GM12865 (cell line): ENCODE data around the gene FAM171A1.

Experiments used
- DNase-seq: peaks from one replicate; pipeline ENCODE4 v3.0.0; 2010; ENCODE audit warnings: low read depth
- H3K4me3 ChIP-seq: 2 replicates; pipeline ENCODE4 v1.5.1; 2011; ENCODE audit warnings: mild to moderate bottlenecking, low read depth, low read length, control low read depth
- TF ChIP-seq, protein P1 (sequence below): IDR thresholded peaks from 2 replicates; pipeline ENCODE4 v1.5.1; 2011; ENCODE audit warnings: low read length, control low read depth, low read depth, inconsistent platforms; ENCODE audit not compliant: insufficient read depth; ENCODE audit errors: missing control alignments

FAM171A1 gene

DNA sequence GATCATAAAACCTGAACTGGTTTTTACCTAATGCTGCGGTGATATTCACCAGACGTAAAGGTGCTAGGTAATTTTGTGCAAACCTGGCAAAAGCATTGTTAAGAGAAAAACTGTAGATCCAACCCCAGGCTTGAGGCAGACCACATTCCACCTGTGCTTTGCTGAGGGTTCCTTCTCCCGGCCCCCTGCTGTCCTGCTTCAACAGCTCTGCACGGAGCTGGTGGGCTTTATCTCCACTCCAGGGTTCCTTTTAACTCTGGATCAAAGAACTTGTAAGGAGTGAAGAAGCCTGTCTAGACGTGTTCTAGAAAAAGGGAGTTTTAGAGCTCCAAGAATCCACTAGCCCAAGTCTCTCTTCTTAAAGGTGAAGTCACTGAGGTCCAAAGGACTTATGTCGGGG lies 115.1 kb downstream of the FAM171A1 start:
- no peak overlapping the region for H3K4me3 ChIP-seq
- TF ChIP-seq, protein P1, sequence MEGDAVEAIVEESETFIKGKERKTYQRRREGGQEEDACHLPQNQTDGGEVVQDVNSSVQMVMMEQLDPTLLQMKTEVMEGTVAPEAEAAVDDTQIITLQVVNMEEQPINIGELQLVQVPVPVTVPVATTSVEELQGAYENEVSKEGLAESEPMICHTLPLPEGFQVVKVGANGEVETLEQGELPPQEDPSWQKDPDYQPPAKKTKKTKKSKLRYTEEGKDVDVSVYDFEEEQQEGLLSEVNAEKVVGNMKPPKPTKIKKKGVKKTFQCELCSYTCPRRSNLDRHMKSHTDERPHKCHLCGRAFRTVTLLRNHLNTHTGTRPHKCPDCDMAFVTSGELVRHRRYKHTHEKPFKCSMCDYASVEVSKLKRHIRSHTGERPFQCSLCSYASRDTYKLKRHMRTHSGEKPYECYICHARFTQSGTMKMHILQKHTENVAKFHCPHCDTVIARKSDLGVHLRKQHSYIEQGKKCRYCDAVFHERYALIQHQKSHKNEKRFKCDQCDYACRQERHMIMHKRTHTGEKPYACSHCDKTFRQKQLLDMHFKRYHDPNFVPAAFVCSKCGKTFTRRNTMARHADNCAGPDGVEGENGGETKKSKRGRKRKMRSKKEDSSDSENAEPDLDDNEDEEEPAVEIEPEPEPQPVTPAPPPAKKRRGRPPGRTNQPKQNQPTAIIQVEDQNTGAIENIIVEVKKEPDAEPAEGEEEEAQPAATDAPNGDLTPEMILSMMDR, result no peak
- DNase-seq, result no peak

DNA sequence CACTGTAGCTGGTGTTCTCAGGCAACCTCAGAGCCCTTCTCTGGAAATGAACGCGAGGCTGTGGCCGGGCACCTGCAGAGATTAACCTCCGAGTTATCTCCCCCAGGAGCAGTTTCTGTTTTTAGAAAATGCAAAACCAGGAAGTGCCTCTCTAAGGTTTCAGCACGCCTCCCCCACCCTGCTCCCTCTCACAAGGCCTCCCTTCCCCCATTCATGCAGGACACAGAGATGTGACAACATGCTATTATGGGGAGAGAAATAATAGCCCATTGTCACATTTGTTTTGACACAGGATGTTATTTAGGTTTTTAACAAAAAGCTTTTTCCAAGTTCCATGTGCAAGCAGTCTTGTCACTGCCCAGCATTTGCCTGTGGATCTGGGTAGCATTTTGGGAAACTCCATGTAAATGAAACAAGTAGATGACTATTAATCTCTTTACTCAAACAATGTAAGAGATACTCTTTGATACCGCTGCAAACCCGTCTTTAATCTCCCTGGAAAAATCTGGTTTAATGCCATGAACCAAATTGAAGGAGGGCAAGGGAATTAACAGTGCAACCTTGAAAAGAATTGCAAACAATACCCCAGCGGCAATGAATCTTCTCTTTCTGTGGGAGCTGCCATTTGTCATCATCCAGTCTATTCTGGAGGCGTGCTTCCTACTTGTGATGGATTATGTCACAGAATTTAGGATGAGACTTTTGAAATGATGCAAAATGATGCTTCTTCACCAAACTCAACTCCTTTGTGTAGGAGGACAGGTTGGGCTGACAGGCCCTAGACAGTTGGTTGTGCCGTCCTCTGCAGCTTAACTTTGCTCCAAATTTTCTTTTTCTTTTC lies 116.1 kb downstream of the FAM171A1 start:
- TF ChIP-seq, protein P1, result no peak
- DNase-seq, result peak; percentile 75
- peak overlapping the region; percentile 47 for H3K4me3 ChIP-seq

DNA sequence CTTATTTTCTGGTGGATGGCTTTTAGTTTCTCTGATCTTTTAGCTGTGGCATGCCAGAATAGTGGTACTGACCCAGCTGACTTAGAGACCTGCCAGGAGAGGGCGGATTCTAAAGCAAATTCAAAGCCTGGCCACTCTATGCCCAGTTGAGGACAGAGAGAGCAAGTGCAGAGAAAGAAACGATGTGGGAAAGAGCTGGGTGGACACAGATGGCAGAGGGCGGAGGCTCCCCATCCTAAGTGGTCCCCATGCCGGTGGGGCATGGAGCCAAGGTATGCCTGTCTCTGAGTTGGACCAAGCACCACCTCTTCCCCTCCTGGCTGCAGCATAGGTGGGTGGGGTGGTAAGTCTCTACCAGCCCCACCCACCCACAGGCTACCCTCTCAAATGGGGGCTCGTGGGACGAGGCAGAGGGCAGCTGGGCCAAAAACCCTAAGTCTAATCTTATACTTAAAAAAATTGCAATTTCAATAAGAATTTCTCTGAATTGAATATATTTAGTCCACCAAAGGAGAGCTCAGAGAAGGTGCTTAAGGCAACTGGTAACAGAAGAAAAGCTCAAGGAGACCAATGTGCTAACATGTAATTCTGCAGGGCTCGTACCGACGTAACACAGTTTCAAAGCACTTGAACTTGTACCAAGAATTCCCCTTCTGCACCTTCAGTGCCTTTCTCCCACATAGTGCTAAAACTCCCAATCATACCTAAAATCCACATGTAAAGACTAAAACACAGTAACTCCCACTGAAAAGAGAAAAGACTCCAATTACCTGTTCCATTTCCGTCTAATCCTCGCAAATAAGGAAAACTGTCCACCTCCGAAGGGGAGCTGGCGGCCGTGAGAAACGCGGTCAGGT lies 116.9 kb downstream of the FAM171A1 start:
- peak overlapping the region; percentile 47 for H3K4me3 ChIP-seq
- TF ChIP-seq, protein P1, result no peak
- DNase-seq, result peak; percentile 53

DNA sequence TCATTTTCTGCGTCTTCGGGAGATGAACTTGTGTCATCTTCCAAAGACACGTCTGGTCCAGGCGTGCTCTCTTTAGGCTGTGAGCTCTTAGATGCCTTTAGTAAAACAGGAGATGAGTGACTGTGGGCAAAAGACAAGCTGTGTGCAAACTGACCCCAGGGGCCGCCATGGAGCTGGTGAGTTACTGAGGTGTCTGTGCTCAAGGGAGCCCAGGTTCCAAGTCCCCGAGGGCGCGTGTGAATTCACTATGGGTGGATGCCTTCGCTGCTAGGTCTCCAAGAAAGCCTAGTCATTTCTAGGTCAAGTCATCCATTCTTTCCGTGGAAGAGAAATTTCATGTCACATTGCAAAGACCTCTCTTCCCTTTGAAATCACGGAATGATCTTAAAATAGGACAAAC lies 118.7 kb downstream of the FAM171A1 start:
- no peak for DNase-seq
- TF ChIP-seq, protein P1, result no peak
- H3K4me3 ChIP-seq, result no peak overlapping the region

DNA sequence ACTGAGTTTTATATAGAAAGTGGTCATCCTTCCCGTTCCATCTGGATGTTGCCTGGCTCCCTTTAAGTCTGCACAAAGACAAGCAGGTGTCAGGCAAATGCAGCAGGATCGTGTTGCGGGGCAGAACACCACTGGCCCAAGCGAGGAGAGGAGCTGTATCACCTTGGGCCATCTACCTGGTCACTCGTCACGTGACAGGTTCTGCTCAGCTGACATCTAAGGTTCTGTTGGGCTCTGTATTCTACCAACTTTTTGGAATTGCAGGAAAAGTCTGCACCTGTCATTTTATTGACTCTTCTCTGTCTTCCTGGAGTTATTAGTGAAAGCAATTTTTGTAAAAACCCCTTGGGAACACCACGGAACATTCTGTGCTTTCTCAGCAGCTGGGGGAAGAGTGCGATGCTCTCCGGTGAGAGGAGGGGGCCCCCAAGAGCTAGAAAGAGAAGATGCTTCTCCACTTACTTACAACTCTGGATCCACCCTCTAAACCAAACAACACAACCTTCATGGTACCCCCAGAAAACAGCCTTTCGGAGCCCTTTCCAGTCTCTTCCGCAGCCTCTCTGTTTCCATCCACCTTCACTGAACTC lies 119.2 kb downstream of the FAM171A1 start:
- TF ChIP-seq, protein P1, result no peak
- no peak for DNase-seq
- H3K4me3 ChIP-seq, result no peak overlapping the region

DNA sequence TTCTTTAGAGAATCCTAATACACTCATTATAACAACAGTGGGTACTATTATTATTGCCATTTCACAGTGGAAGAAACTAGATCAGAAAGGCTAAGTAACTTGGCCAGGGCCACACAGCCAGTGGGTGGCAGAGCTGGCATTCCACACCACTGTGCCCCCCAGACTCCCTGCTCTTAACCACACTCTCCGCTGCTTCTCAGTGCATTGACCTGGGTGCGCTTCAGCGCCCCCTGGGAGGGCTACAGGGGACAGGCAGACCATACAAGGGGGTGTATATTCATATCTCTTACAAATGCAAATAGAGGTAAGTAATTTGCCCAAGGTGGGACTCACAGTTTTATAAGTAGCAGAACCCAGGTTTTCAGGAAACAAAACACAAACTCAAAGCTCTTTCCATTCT lies 125.6 kb downstream of the FAM171A1 start:
- no peak overlapping the region for H3K4me3 ChIP-seq
- TF ChIP-seq, protein P1, result peak; percentile 58
- peak; percentile 61 for DNase-seq
